ENCODE results near the gene GFER.
"Not testable (repeated sequence)": the region's sequence is repeated elsewhere in the genome, so short reads cannot be mapped to it uniquely, and the experiment has no call there.

Gene GFER

DNA sequence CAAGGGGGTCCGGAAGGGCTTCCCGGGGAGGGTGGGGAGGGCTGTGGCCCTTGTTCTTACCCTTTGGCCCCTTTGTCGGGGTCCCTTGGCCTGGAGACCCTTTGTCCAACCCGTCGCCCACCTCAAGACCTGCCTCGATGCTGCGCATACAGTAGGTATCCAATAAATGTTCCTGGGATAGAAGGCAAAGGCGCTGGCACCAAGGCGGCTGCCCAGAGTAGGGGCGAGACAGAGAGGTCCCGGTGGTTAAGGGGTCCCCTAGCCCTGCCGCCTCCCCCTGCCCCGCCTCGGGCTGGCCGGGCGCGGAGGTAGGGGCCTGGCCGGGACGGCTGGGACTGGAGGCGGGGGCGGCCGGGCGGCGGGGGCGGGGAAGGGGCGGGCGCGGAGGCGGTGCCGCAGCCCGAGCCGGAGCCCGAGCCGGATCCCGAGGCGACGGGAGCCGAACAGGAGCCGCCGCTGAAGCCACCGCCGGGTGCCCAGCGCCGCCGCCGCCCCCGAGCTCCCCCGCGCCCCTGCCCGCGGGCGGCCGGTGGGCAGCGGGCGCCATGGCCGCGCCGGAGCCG, 42.5 kb downstream of the GFER start, which contains the start of gene NHERF2:
NHERF2 (plus strand) TSS at position 442 of the 563 bp plus-strand sequence; CDS start at position 546, 104 bp downstream.
- no peak for DNase-seq (ENCODE audit: low read depth)

DNA sequence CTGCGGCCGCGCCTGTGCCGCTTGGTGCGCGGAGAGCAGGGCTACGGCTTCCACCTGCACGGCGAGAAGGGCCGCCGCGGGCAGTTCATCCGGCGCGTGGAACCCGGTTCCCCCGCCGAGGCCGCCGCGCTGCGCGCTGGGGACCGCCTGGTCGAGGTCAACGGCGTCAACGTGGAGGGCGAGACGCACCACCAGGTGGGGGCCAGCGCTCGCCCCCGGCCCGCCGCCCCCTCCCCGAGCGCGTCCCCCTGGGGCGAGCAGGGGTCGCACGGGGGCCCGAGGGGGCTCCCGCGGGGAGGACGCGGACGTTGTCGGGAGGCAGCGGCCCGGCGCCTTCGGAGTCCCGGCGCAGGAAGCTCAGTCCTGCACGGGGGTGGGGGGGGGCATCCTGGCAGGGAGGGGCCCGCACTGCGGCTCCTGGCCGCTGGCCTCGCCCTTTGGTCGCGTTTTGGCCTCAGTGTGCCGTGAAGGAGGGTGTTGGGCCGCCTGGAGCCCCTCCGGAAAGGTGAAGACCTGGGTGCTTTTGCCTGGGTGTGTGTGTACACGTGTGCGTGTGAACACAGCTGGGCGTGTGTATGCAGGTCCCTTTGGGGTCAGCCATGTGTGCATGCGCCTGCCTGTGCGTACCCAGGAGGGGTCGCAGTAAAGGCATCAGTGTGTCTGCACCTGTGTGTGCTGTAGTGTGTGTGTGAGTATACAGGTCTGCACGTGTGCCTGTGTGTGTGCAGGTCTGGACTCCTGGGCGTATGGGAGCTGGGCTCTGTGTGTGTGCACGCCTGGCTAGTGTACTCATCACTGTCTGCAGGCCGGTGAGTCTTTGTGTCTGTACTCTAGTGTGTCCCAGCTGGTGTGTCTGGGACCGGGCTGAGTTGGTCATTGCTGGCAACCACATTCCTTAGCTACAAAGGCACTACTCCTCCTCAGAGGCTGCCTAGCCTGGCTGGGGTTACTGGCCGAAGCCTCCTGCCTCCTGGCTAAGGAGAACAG, 43.3 kb downstream of the GFER start:
- no peak for DNase-seq (ENCODE audit: low read depth)

DNA sequence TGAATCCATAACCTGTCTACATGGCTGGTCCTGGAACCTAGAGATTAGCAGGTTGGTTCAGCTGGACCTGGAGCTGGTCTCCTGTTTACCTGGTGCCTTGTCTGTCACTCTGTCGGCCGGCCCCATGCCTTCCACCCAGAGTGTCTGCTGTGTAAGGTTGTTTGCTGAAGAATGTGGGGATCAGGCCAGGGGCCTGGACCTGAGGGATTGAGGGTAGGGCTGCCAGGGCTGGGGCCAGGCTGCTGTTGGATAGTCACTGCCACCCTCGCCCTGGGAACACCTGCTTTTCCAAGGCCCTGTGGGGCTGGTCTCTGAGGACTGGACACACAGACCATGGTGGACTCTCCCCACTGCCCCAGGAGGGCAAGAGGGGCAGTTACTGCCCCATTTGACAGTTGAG, 44.2 kb downstream of the GFER start:
- no peak for DNase-seq (ENCODE audit: low read depth)

DNA sequence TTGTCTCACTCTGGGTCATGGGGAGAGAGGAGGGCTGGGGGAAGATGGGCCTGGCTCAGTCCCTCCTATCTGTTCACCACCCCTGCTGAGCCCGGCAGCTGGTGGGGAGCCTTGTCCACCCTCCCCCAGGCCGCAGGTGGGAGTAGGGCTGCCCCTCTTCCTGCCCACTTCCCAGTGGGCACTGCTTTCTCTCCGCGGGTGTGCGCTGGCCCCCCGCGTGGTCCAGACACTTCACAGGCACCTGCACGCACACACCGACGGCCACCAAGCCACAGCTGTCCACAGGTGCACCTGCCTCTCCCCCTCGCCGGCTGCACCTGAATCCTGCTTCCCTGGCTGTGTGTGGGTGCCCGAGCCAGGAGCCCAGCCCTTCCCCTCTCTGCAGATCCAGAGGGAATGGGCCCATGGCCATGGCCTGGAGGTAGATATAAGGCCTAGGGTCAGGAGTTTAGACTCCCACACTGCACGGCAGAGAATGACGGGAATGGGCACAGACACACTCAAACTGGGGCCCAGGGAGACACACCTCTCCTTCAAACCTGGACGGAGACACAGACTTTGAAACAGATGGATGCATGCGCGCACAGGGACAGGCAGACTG, 44.7 kb downstream of the GFER start:
- no peak for DNase-seq (ENCODE audit: low read depth)

DNA sequence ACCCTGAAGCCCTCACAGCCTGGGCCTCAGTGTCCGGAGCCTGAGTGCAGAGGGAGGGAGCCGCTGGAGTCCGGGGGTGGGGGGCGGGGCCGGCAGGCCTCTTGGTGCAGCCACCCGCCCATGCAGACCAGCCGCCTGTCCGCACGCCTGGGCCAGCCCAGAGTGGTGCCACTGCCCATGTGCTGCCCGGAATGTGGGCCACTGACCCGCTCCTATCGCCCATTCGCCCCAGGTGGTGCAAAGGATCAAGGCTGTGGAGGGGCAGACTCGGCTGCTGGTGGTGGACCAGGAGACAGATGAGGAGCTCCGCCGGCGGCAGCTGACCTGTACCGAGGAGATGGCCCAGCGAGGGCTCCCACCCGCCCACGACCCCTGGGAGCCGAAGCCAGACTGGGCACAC, 45.4 kb downstream of the GFER start:
- DNase-seq (ENCODE audit: low read depth) = no peak

DNA sequence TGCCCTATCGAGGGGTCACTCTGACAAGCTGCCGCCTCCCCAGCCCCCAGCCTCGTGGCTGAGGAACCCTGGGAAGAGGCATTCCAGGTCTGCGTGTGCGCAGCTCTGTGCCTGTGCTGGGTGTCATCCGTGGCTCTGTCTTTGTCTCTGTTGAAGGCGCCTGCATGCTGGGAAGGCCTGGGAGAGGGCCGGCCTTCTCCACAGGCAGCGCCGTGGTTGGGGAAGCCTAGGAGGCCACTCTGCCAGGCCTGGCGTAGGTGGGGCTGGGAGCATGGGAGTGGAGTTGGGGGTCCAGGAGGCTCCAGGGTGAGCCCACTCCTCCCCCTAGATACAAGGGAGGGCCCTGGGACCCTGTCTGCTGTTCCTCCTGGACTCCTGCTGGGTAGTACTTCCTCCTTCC, 46.0 kb downstream of the GFER start:
- no peak for DNase-seq (ENCODE audit: low read depth)

DNA sequence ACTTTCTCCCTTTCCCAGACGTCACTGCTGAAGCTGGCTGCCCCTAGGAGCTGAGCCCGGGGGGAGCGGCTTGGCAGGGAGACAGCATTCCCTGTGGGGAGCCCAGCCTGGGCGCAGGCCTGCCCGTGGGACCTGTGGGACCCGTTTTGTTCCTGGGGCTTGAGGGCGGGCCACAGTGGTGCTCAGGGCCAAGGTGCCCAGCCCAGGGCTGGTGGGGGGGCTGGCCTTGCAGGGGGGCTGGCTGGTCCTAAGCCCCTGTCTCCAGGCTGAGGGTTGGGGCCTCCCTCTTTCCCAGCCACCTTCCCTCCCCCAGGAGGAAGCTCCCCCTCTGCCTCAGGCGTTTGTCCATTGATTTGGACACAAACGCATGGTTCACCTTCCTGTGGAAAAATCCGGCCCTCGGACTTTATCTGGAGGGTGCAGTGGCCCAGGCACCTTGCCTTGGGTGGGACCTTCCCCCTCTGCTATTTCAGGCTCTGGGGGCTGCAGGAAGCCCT, 47.1 kb downstream of the GFER start:
- DNase-seq (ENCODE audit: low read depth) = no peak

DNA sequence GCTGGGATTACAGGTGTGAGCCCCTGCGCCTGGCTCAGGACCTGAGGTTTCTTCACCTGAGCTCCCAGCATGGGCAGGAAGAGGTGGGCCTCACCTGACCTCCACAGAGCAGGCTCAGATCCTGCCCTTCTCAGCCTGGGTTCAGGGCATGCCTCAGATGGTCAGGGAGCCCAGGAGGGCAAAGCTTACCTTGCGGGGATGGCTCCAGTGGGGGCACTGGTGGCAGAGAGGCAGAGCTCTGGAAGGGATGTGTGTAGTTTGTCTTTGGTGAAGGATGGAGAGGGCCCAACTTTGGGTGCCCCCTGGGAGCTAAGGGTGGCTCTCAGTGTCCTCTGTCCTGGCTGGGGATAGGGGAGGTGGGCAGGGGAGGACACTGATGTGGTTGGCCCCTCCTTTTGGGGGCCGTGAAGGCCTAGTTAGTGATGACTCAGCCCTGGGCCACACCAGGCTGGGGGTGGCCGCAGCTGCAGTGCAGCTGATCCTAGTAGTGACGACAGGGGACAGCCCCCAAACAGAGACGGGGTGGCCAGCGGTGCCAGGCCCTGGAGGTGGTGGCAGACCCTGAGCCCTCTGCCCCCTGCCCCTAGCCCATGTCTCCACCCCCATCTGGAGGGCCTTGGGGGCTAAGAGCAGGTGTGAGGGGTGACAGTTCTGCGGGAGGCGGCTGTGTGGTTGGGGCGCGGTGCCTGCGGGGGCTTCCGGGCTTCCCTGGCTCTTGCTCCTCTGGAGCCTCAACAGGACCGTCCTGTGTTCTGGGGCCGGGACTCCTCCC, 48.5 kb downstream of the GFER start:
- DNase-seq (ENCODE audit: low read depth) = no peak

DNA sequence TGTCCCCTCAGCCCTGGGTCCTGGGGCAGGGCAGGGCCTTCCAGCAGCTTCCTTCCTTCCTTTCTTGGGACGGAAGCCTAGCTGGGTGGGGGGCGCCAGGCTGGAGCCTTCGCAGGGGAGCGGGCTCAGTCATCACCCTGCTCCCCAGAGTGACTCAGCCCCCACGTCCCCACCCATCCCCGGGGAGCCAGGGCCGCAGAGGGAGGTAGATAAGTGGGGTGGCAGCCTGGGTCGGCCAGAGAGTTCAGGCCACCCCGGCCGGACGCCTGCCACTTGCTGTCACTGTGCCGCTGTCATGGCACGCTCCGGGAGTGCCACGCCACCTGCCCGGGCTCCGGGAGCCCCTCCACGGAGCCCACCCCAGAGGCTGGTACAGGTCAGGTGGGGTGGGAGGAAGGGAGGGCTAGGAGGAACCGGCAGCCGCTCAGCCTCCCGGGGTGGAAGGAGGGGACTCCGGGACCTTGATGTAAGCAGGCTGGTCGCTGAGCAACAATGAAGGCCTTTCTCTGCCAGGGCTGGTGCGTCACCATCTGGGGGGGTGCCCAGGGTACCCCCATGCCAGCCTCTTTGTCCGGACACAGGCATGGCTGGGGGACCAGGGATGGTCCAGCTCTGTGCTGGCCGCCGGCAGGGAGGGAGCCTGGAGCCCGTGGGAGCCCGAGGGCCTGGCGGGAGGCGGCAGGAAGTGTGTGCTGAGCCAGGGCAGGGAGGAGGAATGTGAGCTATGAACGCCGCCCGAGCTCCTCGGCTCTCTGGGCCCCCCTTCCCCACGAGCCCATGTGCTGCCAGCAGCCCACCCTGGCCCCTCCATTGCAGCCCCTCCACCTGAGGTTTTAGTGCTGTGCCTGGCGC, 49.3 kb downstream of the GFER start:
- peak; percentile 45 for DNase-seq (ENCODE audit: low read depth)

DNA sequence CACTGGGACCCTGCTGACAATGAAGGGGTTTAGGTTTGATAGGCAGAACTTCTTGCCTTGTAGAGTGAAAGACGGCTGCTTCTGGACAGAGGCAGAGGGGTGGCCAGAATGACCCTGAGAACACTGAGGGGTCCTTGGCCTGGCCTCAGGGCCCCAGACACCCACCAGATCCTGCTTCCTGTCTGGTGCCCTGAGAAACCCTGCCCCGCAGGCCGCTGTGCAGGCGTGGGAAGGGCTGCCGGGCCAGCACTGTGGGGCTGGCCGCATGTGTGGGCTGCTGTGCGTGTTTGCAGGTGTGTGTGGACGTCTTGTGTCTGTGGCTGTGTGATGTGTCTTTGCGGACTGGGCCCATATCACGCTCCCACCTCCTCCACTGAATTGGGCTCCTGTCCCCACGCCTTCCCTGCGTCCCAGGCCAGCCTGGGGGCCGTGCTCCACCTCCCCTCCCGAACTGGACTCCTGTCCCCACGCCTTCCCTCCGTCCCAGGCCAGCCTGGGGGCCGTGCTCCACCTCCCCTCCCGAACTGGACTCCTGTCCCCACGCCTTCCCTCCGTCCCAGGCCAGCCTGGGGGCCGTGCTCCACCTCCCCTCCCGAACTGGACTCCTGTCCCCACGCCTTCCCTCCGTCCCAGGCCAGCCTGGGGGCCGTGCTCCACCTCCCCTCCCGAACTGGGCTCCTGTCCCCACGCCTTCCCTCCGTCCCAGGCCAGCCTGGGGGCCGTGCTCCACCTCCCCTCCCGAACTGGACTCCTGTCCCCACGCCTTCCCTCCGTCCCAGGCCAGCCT, 50.1 kb downstream of the GFER start:
- not testable (repeated sequence) for DNase-seq (ENCODE audit: low read depth)

DNA sequence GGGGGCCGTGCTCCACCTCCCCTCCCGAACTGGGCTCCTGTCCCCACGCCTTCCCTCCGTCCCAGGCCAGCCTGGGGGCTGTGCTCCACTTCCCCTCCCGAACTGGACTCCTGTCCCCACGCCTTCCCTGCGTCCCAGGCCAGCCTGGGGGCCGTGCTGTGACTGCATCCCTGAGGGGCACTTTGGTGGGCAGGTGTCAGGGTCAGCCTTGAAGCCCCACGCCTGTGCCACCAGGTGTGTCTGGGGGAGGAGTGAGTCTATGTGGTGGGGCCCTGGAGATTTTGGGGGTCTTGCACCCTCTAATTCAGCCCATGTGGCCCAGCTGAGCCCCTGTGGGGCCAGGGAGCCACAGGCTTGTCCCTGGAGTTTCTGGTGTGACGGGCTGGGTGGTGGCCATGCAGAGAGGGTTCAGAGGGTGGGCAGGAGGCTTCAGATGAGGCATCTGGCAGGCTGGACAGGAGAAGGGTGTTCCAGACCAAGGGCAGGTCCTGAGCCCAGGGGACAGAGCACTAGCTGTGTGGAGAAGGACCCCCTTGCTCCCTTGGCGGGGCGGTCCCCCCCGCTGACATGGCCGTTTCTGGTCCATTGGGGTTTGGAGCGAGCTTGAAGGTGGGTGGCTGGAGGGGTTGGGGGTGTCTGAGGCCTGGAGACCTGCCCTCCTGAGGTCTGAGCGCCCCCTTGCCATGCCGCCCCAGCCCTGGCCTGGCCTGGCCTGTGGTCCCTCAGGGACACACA, 50.9 kb downstream of the GFER start:
- no peak for DNase-seq (ENCODE audit: low read depth)

DNA sequence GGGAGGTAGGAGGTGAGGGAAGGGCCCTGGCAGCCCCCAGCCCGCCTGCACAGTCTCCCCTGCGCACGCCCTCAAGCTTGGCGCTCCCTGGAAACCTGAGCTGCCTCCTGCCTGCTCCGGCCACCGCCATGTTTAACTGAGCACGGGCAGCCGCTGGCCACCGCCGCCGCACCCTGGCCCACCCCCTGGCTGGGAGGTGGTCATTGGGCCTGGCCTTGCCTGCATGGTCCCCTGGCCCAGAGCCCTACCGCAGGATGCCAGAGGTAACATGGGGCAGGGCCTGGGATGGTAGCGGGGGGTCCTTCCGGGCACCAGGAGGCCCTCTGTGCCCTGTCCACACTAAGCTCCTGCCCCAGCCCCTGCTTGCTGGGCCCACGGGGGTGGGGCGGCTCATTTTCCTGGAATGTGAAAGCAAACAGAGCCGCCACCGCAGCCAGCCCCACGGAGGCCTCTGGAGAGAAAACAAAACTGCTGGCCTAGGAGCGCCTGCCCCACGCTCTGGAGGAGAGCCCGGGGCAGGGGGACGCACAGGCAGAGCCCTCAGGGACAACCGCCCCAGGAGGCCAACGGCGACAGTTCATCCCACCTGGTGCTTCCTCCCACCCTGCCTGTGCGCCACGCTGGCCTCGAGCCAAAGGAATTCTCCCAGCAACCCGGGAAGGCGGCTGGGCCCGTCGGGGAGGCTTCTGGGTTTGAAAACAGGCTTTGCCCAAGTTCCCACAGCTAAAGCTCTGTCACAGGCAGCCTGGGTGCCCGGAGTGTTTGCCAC, 51.6 kb downstream of the GFER start:
- DNase-seq (ENCODE audit: low read depth) = peak; percentile 81

DNA sequence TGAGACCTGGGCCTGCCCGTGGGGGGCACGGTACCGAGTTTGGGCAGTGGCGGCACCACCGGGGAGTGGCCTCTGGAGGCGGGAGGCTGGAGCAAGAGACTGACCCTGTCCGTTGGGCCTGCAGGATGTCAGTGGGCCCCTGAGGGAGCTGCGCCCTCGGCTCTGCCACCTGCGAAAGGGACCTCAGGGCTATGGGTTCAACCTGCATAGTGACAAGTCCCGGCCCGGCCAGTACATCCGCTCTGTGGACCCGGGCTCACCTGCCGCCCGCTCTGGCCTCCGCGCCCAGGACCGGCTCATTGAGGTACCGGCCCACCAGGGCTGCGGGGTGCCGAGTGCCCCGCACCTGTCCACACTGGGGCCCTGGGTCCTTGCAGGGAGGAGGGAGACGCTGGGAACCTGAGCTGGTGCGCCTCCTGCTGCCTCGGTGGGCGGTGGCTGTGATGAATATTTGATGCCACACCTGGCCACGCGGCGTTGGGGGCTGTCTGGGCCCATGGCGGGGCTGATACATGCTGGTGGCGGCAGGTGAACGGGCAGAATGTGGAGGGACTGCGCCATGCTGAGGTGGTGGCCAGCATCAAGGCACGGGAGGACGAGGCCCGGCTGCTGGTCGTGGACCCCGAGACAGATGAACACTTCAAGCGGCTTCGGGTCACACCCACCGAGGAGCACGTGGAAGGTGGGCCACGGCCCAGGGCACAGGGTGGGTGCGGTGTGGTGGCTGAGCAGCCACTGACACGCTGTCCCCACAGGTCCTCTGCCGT, 52.4 kb downstream of the GFER start:
- DNase-seq (ENCODE audit: low read depth) = no peak

DNA sequence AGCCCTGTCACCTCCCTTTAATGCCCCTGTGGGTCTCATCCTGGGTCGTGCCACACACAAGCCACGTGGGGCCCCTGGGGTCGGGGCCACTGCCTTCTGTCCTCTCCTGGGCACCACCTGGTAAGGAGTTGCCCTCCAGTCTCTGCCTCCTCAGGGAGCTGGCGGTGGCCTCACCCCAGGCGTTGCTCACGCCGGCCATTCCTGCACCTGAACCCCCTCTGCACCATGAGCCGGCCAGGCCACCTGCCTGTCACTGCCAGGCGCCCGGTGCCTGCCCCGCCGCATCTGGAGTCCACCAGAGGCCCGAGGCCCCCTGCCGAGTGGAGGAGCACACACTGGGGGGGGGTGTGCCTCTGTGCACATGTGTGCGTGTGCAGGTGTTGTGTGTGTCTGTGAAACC, 53.1 kb downstream of the GFER start:
- no peak for DNase-seq (ENCODE audit: low read depth)
